IMR-90 (cell line): ENCODE measurements around the gene RPS6KA3. TPM values are rescaled to one million over a fixed set of nuclear protein-coding genes. Genes with fewer than 3 reads are reported as not detected.

Experiments
- ATAC-seq: fragments of 200-7000 bp; cut with Tn5 transposase; 2 replicates; pipeline ENCODE4 v1.9.1; 2020; ENCODE audit warnings: low read depth, mild to moderate bottlenecking, moderate library complexity
- BruUV-seq: library from RNA; stranded (reverse); fragments of 400-500 nt; replicated peaks from 2 replicates; lab custom pipeline; 2021; lab: Mats Ljungman, UMichigan
- CTCF ChIA-PET: fragments of 300-600 bp; formaldehyde crosslinking; extraction: SDS; loops from one replicate; lab custom pipeline; 2021; ENCODE audit warnings: antibody characterized with exemption; lab: Yijun Ruan, JAX
- POLR2A ChIA-PET: fragments of 300-600 bp; sonication (Branson Sonifier 250); formaldehyde crosslinking; loops from one replicate; lab custom pipeline; 2022; ENCODE audit warnings: antibody characterized with exemption; ENCODE audit not compliant: unreplicated experiment; lab: Charles Lee
- DNase-seq: peaks from one replicate; pipeline ENCODE4 v3.0.0; 2013
- H2AFZ ChIP-seq: replicated peaks from 2 replicates; pipeline ENCODE3; 2013; ENCODE audit warnings: low read length, mild to moderate bottlenecking; ENCODE audit not compliant: poor library complexity
- H2AK5ac ChIP-seq: 2 replicates; pipeline ENCODE4 v1.6.1; 2013; ENCODE audit warnings: low read depth, low read length, inconsistent platforms
- H2AK9ac ChIP-seq: replicated peaks from 2 replicates; pipeline ENCODE3; 2013; ENCODE audit warnings: mild to moderate bottlenecking, low read depth, low read length, moderate library complexity; ENCODE audit not compliant: poor library complexity
- H2BK120ac ChIP-seq: 2 replicates; pipeline ENCODE4 v1.6.1; 2013; ENCODE audit warnings: low read depth, low read length, inconsistent platforms
- H2BK15ac ChIP-seq: 3 replicates; pipeline ENCODE4 v1.6.1; 2013; ENCODE audit warnings: low read depth, low read length, inconsistent platforms
- H2BK20ac ChIP-seq: 2 replicates; pipeline ENCODE4 v1.6.1; 2013; ENCODE audit warnings: low read depth, mild to moderate bottlenecking, inconsistent platforms, low read length, moderate library complexity
- H2BK5ac ChIP-seq: 2 replicates; pipeline ENCODE4 v1.6.1; 2013; ENCODE audit warnings: mild to moderate bottlenecking, low read depth, low read length, inconsistent platforms; ENCODE audit not compliant: poor library complexity, severe bottlenecking
- H3K14ac ChIP-seq: replicated peaks from 2 replicates; pipeline ENCODE4 v1.6.1; 2013; ENCODE audit warnings: low read depth, low read length, inconsistent platforms
- H3K18ac ChIP-seq: 2 replicates; pipeline ENCODE4 v1.6.1; 2013; ENCODE audit warnings: low read depth, low read length, control low read depth
- H3K23ac ChIP-seq: 2 replicates; pipeline ENCODE4 v1.6.1; 2013; ENCODE audit warnings: low read depth, low read length, inconsistent platforms
- H3K27ac ChIP-seq: 2 replicates; pipeline ENCODE4 v1.5.1; 2013; ENCODE audit warnings: mild to moderate bottlenecking, control low read depth, low read length; ENCODE audit not compliant: insufficient read depth
- H3K27me3 ChIP-seq: 2 replicates; pipeline ENCODE4 v1.6.1; 2013; ENCODE audit warnings: low read length; ENCODE audit not compliant: control insufficient read depth, insufficient read depth
- H3K36me3 ChIP-seq: 2 replicates; pipeline ENCODE4 v1.6.1; 2013; ENCODE audit warnings: low read length, mixed read lengths; ENCODE audit not compliant: control insufficient read depth, insufficient read depth
- H3K4ac ChIP-seq: 2 replicates; pipeline ENCODE4 v1.6.1; 2013; ENCODE audit warnings: low read depth, low read length, inconsistent platforms
- H3K4me1 ChIP-seq: 2 replicates; pipeline ENCODE4 v1.6.1; 2013; ENCODE audit warnings: low read length, mixed read lengths; ENCODE audit not compliant: control insufficient read depth, insufficient read depth
- H3K4me2 ChIP-seq: 2 replicates; pipeline ENCODE4 v1.6.1; 2013; ENCODE audit warnings: low read depth, mild to moderate bottlenecking, control low read depth, low read length, moderate library complexity
- H3K4me3 ChIP-seq: 2 replicates; pipeline ENCODE4 v1.5.1; 2013; ENCODE audit warnings: low read depth, mild to moderate bottlenecking, control low read depth, low read length, moderate library complexity; ENCODE audit not compliant: insufficient read depth
- H3K56ac ChIP-seq: 2 replicates; pipeline ENCODE4 v1.6.1; 2013; ENCODE audit warnings: low read length, inconsistent platforms; ENCODE audit not compliant: insufficient read depth; ENCODE audit errors: extremely low read depth
- H3K79me1 ChIP-seq, 2 experiments: 2 replicates each; pipeline ENCODE4 v1.6.1; 2013; ENCODE audit warnings: low read length in 2 of 2, inconsistent platforms in 1 of 2, low read depth in 1 of 2
- H3K9ac ChIP-seq: 2 replicates; pipeline ENCODE4 v1.6.1; 2013; ENCODE audit warnings: low read depth, low read length, control low read depth
- H3K9me1 ChIP-seq: 2 replicates; pipeline ENCODE4 v1.6.1; 2013; ENCODE audit warnings: low read length, inconsistent platforms; ENCODE audit not compliant: insufficient read depth
- H3K9me3 ChIP-seq: 2 replicates; pipeline ENCODE4 v1.6.1; 2013; ENCODE audit warnings: low read length; ENCODE audit not compliant: control insufficient read depth, insufficient read depth
- H4K20me1 ChIP-seq: 2 replicates; pipeline ENCODE4 v1.6.1; 2013; ENCODE audit warnings: low read length, inconsistent platforms; ENCODE audit not compliant: insufficient read depth
- H4K5ac ChIP-seq: 2 replicates; pipeline ENCODE4 v1.6.1; 2013; ENCODE audit warnings: mild to moderate bottlenecking, low read depth, low read length, control low read depth
- H4K8ac ChIP-seq, 2 experiments: 2 replicates each; pipeline ENCODE4 v1.6.1; 2013; ENCODE audit warnings: low read depth in 2 of 2, low read length in 2 of 2, control low read depth in 1 of 2, inconsistent platforms in 1 of 2
- H4K91ac ChIP-seq: 2 replicates; pipeline ENCODE4 v1.6.1; 2013; ENCODE audit warnings: low read depth, low read length, inconsistent platforms; ENCODE audit not compliant: insufficient read depth
- CEBPB ChIP-seq: IDR thresholded peaks from 2 replicates; pipeline ENCODE4 v1.6.1; 2012; ENCODE audit warnings: low read depth, low read length, improper control_type of control experiment
- FOS ChIP-seq: fragments of 150-350 bp; IDR thresholded peaks from 2 replicates; pipeline ENCODE4 v1.6.1; 2016; ENCODE audit warnings: low read depth, low read length
- MAZ ChIP-seq: IDR thresholded peaks from 2 replicates; pipeline ENCODE4 v1.6.1; 2012; ENCODE audit warnings: low read depth, mild to moderate bottlenecking, low read length, improper control_type of control experiment, moderate library complexity, borderline replicate concordance
- MXI1 ChIP-seq: IDR thresholded peaks from 2 replicates; pipeline ENCODE4 v1.6.1; 2012; ENCODE audit warnings: low read depth, mild to moderate bottlenecking, low read length, moderate library complexity, borderline replicate concordance
- NFE2L2 ChIP-seq: fragments of 150-350 bp; IDR thresholded peaks from 2 replicates; pipeline ENCODE4 v1.6.1; 2016; ENCODE audit warnings: low read depth, mild to moderate bottlenecking, low read length
- RCOR1 ChIP-seq: IDR thresholded peaks from 2 replicates; pipeline ENCODE4 v1.6.1; 2012; ENCODE audit warnings: mild to moderate bottlenecking, low read length, improper control_type of control experiment; ENCODE audit not compliant: insufficient replicate concordance
- RFX5 ChIP-seq: IDR thresholded peaks from 2 replicates; pipeline ENCODE4 v1.8.0; 2012; ENCODE audit warnings: low read depth, mild to moderate bottlenecking, low read length, moderate library complexity
- SMC3 ChIP-seq: fragments of 150-350 bp; IDR thresholded peaks from 2 replicates; pipeline ENCODE4 v1.6.1; 2016; ENCODE audit warnings: low read depth, mild to moderate bottlenecking, antibody characterized with exemption, low read length, moderate library complexity
- WGBS, 2 experiments: methylation state at CpG; one replicate each; pipeline versions ENCODE4 v1.1.5 to v1.1.7; 2013; ENCODE audit warnings: missing lambda C conversion rate in 2 of 2; ENCODE audit not compliant: insufficient read length in 1 of 2; ENCODE audit errors: extremely low coverage in 2 of 2; 5-methylcytosine and 5-hydroxymethylcytosine counted together
- dilution Hi-C: fragments of 300-500 bp; cut with HindIII; formaldehyde crosslinking; loops from one replicate; pipeline ENCODE4 v1.14.3; 2018; ENCODE audit warnings: low sequenced_read_pairs; ENCODE audit not compliant: unreplicated experiment
- in situ Hi-C: fragments of 300-500 bp; cut with MboI; formaldehyde crosslinking; loops from 3 replicates; pipeline ENCODE4 v1.14.3; 2019; ENCODE audit warnings: low sequenced_read_pairs, inconsistent platforms, mixed read lengths
- intact Hi-C: fragments of 100-400 bp; cut with micrococcal nuclease; formaldehyde crosslinking; loops from 2 replicates; pipeline ENCODE4 v1.10.0; 2022
- polyA plus RNA-seq, 3 experiments: library from polyadenylated mRNA; depleted of rRNA; stranded (reverse); fragments of >200 nt; gene quantifications; 2 replicates each; pipeline ENCODE4 v1.2.3, GENCODE V29; 2012; ENCODE audit warnings: low replicate concordance in 1 of 3
- total RNA-seq: library from RNA; depleted of rRNA; stranded (reverse); fragments of >200 nt; gene quantifications from 2 replicates; pipeline ENCODE4 v1.2.3, GENCODE V29; 2012
- TF ChIP-seq, protein P1 (sequence below): fragments of 150-350 bp; IDR thresholded peaks from 2 replicates; pipeline ENCODE4 v1.6.1; 2016; ENCODE audit warnings: low read depth, mild to moderate bottlenecking, low read length, moderate library complexity, borderline replicate concordance
- TF ChIP-seq, protein P2 (sequence below): fragments of 150-350 bp; IDR thresholded peaks from 2 replicates; pipeline ENCODE4 v1.6.1; 2017; ENCODE audit warnings: mild to moderate bottlenecking, antibody characterized with exemption, low read length, low read depth
- TF ChIP-seq, protein P3 (sequence below): conservative IDR thresholded peaks from 2 replicates; pipeline ENCODE4 v1.5.1; 2012; ENCODE audit warnings: mild to moderate bottlenecking, low read depth, low read length, improper control_type of control experiment

RPS6KA3 gene
- total and polyA plus RNA-seq, 2 of the 4 experiments (the other 2 are of a cell fraction) = 20.8 to 43.9 TPM

DNA sequence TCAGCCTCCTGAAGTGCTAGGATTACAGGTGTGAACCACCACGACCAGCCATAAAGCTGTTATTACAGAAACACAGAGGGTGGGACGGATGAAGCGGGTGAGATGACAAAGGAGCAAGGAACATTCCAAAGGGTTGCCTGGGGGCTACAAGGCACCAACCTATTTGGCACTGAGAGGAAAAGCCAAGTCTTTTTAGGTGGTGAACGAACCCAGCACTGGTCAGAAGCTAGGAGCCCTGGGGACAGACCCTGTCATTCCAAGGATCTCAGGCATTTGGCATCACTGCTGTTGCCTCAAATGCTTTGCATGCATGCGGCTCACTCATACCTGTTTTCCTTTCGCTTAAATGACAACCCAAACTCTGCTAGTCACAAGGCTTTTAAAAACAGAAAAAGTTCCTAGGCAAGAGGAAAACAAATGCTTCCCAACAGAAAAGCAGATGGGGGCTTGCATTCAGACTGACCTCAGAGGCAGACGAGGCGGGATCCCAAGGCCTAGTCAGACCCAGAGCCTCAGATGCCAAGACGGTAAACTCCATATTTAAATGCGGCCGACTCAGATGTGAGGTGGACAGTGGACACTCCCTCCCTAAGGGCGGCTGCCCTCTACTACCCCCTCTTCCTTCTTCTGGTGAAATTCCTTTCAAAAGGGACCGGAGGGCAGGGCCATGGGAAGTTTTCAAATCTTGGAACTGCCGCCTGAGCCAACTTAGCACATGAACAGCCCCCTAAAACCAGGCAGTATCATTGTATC lies 154.5 kb downstream of the RPS6KA3 start (continued):
- TF ChIP-seq FOS = no peak

DNA sequence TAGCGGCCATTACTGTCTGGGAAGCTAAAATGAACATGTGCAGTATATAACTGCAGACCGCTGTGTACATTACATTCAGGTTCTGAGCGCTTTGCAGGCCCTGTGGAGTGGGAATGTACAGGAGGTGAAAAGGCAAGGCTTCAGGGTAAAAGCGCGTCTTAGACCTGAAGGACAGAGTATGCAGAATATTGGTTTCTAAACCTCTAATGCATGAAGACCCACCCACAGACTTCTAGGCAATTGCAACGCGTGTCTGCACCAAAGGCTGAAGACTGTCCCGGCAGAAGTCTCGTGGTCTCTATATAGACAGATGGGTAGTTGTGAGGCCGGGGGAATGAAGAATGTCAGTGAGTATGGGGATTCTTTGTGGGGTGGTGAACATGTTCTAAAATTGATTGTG lies 155.4 kb downstream of the RPS6KA3 start:
- CTCF ChIA-PET = no interaction called here
- Histone ChIP-seq H3K18ac (no peak overlapping the region), H3K27ac (no peak overlapping the region), H3K4ac (no peak overlapping the region), H3K4me2 (no peak overlapping the region), H2AK5ac (no peak overlapping the region), H2BK20ac (no peak overlapping the region), H2BK5ac (no peak overlapping the region), H3K36me3 (no peaks in the 10 kb centered on the region), H3K9ac (no peak overlapping the region), H3K9me3 (no peaks in the 10 kb centered on the region), H4K20me1 (no peaks in the 10 kb centered on the region), H3K9me1 (no peaks in the 10 kb centered on the region), H3K23ac (no peak overlapping the region), H2AFZ (no peak overlapping the region), H4K8ac (no peak overlapping the region), H2BK15ac (no peak overlapping the region), H3K27me3 (peaks cover 27% of the 10 kb centered on the region), H4K91ac (no peak overlapping the region), H3K14ac (no peak overlapping the region), H3K4me3 (no peak overlapping the region), H3K56ac (no peak overlapping the region), H3K4me1 (no peaks in the 10 kb centered on the region), H2BK120ac (no peak overlapping the region), H4K5ac (no peak overlapping the region), H2AK9ac (peak overlapping the region; percentile 63), H3K79me1 (no peaks in the 10 kb centered on the region)
- DNase-seq (no peak), ATAC-seq (no peak)
- intact Hi-C loops (no loop called here), in situ Hi-C loops (loop anchor here (25.0 kb wide), 2 partner anchors 524 to 1724 kb away; no protein-coding TSS in a partner anchor), dilution Hi-C loops (no loop called here)
- no TSS peak for BruUV-seq
- WGBS, 2 experiments = 83% methylated on average over 1 of the region's 10 CpGs; no CpG with 5 or more reads in 1 of the 2 experiments
- POLR2A ChIA-PET = no interaction called here
- TF ChIP-seq, protein P1, sequence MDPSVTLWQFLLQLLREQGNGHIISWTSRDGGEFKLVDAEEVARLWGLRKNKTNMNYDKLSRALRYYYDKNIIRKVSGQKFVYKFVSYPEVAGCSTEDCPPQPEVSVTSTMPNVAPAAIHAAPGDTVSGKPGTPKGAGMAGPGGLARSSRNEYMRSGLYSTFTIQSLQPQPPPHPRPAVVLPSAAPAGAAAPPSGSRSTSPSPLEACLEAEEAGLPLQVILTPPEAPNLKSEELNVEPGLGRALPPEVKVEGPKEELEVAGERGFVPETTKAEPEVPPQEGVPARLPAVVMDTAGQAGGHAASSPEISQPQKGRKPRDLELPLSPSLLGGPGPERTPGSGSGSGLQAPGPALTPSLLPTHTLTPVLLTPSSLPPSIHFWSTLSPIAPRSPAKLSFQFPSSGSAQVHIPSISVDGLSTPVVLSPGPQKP = no peak
- TF ChIP-seq MAZ = no peak
- no peak for TF ChIP-seq MXI1
- no peak for TF ChIP-seq CEBPB
- no peak for TF ChIP-seq RFX5
- TF ChIP-seq NFE2L2 = no peak
- TF ChIP-seq, protein P2, sequence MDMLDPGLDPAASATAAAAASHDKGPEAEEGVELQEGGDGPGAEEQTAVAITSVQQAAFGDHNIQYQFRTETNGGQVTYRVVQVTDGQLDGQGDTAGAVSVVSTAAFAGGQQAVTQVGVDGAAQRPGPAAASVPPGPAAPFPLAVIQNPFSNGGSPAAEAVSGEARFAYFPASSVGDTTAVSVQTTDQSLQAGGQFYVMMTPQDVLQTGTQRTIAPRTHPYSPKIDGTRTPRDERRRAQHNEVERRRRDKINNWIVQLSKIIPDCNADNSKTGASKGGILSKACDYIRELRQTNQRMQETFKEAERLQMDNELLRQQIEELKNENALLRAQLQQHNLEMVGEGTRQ = no peak
- TF ChIP-seq SMC3 = no peak
- no peak for TF ChIP-seq FOS
- TF ChIP-seq, protein P3, sequence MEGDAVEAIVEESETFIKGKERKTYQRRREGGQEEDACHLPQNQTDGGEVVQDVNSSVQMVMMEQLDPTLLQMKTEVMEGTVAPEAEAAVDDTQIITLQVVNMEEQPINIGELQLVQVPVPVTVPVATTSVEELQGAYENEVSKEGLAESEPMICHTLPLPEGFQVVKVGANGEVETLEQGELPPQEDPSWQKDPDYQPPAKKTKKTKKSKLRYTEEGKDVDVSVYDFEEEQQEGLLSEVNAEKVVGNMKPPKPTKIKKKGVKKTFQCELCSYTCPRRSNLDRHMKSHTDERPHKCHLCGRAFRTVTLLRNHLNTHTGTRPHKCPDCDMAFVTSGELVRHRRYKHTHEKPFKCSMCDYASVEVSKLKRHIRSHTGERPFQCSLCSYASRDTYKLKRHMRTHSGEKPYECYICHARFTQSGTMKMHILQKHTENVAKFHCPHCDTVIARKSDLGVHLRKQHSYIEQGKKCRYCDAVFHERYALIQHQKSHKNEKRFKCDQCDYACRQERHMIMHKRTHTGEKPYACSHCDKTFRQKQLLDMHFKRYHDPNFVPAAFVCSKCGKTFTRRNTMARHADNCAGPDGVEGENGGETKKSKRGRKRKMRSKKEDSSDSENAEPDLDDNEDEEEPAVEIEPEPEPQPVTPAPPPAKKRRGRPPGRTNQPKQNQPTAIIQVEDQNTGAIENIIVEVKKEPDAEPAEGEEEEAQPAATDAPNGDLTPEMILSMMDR = no peak
- TF ChIP-seq RCOR1 = no peak
